HCT116 (cell line): Measurements from ENCODE around the gene VPS37B.
A peak's percentile ranks its signal among the peaks of the same experiment; 100 is the strongest.

Source experiments
- CBX3 ChIP-seq: IDR thresholded peaks from 2 replicates; pipeline ENCODE4 v1.6.1; 2012; ENCODE audit warnings: low read depth
- EGR1 ChIP-seq: IDR thresholded peaks from 2 replicates; pipeline ENCODE4 v1.6.1; 2012; ENCODE audit warnings: low read depth
- EZH2phosphoT487 ChIP-seq: fragments of 200-600 bp; IDR thresholded peaks from 2 replicates; pipeline ENCODE4 v1.6.1; 2018; ENCODE audit warnings: antibody characterized with exemption, borderline replicate concordance
- FOSL1 ChIP-seq: IDR thresholded peaks from 2 replicates; pipeline ENCODE4 v1.6.1; 2012; ENCODE audit warnings: low read depth
- JUND ChIP-seq: IDR thresholded peaks from 2 replicates; pipeline ENCODE4 v1.6.1; 2012
- POLR2A ChIP-seq: IDR thresholded peaks from 2 replicates; pipeline ENCODE4 v1.7.0; 2011; ENCODE audit warnings: borderline replicate concordance; ENCODE audit not compliant: insufficient read depth, insufficient read length; ENCODE audit errors: extremely low read depth
- POLR2AphosphoS5 ChIP-seq: IDR thresholded peaks from 2 replicates; pipeline ENCODE4 v1.6.1; 2011; ENCODE audit warnings: mild to moderate bottlenecking, low read depth, low read length, moderate library complexity
- YY1 ChIP-seq: IDR thresholded peaks from 2 replicates; pipeline ENCODE4 v1.6.1; 2011; ENCODE audit warnings: low read length, low read depth, moderate library complexity, mild to moderate bottlenecking; ENCODE audit not compliant: insufficient replicate concordance; ENCODE audit errors: extremely low read depth
- ZNF274 ChIP-seq: fragments of 200-500 bp; sonication (Bioruptor generic); IDR thresholded peaks from 2 replicates; pipeline ENCODE4 v1.6.1; 2014; ENCODE audit warnings: mild to moderate bottlenecking, low read depth, low read length, inconsistent platforms
- TF ChIP-seq, protein P1 (sequence below), 3 experiments: fragments of 200-600 bp in 1 of 3; sonication (generic) in 1 of 3; IDR thresholded peaks in 2 of 3; conservative IDR thresholded peaks in 1 of 3; 2 replicates each; pipeline ENCODE4 v1.5.1; 2012 to 2017; ENCODE audit warnings: low read depth in 2 of 3, low read length in 2 of 3, antibody characterized with exemption in 1 of 3, borderline replicate concordance in 1 of 3, control low read depth in 1 of 3, mild to moderate bottlenecking in 1 of 3, mixed read lengths in 1 of 3, mixed run types in 1 of 3, moderate library complexity in 1 of 3; ENCODE audit not compliant: insufficient read depth in 1 of 3
- TF ChIP-seq, protein P2 (sequence below): IDR thresholded peaks from 2 replicates; pipeline ENCODE4 v1.6.1; 2011; ENCODE audit warnings: mild to moderate bottlenecking, low read length, moderate library complexity; ENCODE audit not compliant: insufficient replicate concordance; ENCODE audit errors: extremely low read depth

DNA sequence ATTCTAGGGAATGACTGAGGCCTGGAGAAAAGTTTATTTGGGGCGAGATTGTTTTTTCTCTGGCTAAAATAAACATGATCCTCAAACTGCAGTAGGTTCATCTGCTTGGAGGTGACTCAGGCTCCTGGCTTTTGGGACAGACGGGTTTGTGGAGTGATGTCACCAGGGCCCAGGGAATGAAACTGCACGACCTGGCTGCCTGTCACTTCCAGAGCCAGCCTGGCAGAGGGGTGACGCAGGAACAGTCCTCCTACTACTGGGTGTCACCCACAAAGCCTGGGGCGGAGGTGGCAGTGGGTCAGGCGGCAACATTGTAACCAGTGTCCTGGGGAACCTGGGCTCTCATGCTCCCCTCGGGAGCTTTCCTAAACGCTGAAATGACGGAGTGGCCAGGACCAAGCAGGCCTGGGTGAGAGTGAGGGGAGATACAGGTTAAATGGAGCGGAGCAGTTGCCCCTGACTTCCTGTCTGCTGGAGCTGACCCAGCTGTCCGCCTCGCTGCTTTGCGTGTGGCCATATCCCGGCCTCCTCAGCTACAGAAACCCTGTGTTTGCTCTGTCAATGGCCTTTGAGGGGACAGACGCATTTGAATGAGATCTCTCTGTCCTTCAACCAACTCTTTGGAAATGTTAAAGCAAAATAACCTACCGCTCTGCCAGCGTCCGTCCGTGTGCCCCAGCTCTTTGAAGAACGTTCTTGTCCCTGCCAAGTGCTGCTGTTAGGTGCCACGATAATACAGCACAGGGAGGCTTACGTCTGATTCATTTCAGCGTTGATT lies 54.2 kb downstream of the VPS37B start:
- TF ChIP-seq, protein P1, sequence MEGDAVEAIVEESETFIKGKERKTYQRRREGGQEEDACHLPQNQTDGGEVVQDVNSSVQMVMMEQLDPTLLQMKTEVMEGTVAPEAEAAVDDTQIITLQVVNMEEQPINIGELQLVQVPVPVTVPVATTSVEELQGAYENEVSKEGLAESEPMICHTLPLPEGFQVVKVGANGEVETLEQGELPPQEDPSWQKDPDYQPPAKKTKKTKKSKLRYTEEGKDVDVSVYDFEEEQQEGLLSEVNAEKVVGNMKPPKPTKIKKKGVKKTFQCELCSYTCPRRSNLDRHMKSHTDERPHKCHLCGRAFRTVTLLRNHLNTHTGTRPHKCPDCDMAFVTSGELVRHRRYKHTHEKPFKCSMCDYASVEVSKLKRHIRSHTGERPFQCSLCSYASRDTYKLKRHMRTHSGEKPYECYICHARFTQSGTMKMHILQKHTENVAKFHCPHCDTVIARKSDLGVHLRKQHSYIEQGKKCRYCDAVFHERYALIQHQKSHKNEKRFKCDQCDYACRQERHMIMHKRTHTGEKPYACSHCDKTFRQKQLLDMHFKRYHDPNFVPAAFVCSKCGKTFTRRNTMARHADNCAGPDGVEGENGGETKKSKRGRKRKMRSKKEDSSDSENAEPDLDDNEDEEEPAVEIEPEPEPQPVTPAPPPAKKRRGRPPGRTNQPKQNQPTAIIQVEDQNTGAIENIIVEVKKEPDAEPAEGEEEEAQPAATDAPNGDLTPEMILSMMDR (IDR thresholded peaks at IDR 0.05 in 2 of 3, conservative IDR thresholded peaks at IDR 0.05 in 1 of 3; ENCODE audit: borderline replicate concordance in 1 of 3, insufficient read depth in 1 of 3, low read depth in 2 of 3, low read length in 2 of 3), result no peak
- TF ChIP-seq EGR1 (no peak), JUND (peak; percentile 60), ZNF274 (no peak), POLR2AphosphoS5 (no peak), EZH2phosphoT487 (no peak), YY1 (no peak), POLR2A (no peak), FOSL1 (no peak), CBX3 (no peak)
- TF ChIP-seq, protein P2, sequence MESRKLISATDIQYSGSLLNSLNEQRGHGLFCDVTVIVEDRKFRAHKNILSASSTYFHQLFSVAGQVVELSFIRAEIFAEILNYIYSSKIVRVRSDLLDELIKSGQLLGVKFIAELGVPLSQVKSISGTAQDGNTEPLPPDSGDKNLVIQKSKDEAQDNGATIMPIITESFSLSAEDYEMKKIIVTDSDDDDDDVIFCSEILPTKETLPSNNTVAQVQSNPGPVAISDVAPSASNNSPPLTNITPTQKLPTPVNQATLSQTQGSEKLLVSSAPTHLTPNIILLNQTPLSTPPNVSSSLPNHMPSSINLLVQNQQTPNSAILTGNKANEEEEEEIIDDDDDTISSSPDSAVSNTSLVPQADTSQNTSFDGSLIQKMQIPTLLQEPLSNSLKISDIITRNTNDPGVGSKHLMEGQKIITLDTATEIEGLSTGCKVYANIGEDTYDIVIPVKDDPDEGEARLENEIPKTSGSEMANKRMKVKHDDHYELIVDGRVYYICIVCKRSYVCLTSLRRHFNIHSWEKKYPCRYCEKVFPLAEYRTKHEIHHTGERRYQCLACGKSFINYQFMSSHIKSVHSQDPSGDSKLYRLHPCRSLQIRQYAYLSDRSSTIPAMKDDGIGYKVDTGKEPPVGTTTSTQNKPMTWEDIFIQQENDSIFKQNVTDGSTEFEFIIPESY, result no peak
